ENCODE measurements around the gene TROAP. TPM values are rescaled to one million over a fixed set of nuclear protein-coding genes. Genes with fewer than 3 reads are reported as not detected.
"Not testable (repeated sequence)": the region's sequence is repeated elsewhere in the genome, so short reads cannot be mapped to it uniquely, and the experiment has no call there.

The TROAP gene
- total and polyA plus RNA-seq, 9 of the 15 experiments (the other 6 are each of a cell fraction or from before 2014, with no cell fraction given): 46.4 to 171 (median 59.8) TPM

GRCh38 chr12:49320411-49321103 is 2.5 kb upstream of the TROAP start:
- intact Hi-C loops (cut with micrococcal nuclease); H3K27ac ChIP-seq (ENCODE audit: extremely low read depth, low read depth, low read length); ATAC-seq; FAIRE-seq; H2AFZ ChIP-seq (ENCODE audit: low read depth, low read length); DNase-seq (ENCODE audit: extremely low read depth in 1 of 4, low spot score in 3 of 4); H3K9me3 ChIP-seq (replicated peaks; ENCODE audit: control insufficient read depth, insufficient read depth, low read depth, low read length); BruUV-seq (replicated peaks); H3K4me2 ChIP-seq (ENCODE audit: insufficient read depth, low read length); H3K9ac ChIP-seq (ENCODE audit: insufficient read depth in 1 of 2, low read depth in 2 of 2, low read length in 2 of 2); H3K27me3 ChIP-seq (ENCODE audit: control insufficient read depth in 2 of 2, insufficient read depth in 2 of 2, low read length in 2 of 2); H3K9me1 ChIP-seq (ENCODE audit: control insufficient read depth, insufficient read depth, low read length); H4K20me1 ChIP-seq (replicated peaks; ENCODE audit: control insufficient read depth, insufficient read depth, low read length); in situ Hi-C loops (cut with MboI); H3K4me3 ChIP-seq: not testable (repeated sequence)
- peak; percentile 91 for TF ChIP-seq ZNF512 (tag; IDR thresholded peaks at IDR 0.05)
- ChIA-PET POLR2A (interaction anchor here (0.9 to 2.9 kb wide), 3 partner anchors 15 to 54 kb away, joined by 3 to 21 read pairs (median 3); no protein-coding TSS in a partner anchor), CTCF (ENCODE audit: low intra/inter-chr PET ratio) (interaction anchor here (0.7 kb wide), 1 partner anchor 329 kb away, joined by 3 read pairs; no protein-coding TSS in a partner anchor)
- 77% methylated on average over 9 of the region's 9 CpGs for WGBS (ENCODE audit: insufficient coverage, low coverage, missing lambda C conversion rate)
- Histone ChIP-seq H3K79me2 (ENCODE audit: control insufficient read depth, insufficient read depth, low read length) (peaks cover 22% of the 10 kb centered on the region), H3K36me3 (ENCODE audit: control insufficient read depth, insufficient read depth, low read length) (peaks cover 15% of the 10 kb centered on the region; the same call in 2 of the 3 replicates), H3K4me1 (replicated peaks in 1 of 2; ENCODE audit: control insufficient read depth in 2 of 2, insufficient read depth in 2 of 2, low read length in 2 of 2) (peaks cover 5 to 13% of the 10 kb centered on the region in 2 experiments; a peak in 3 of 5 replicates)

- Histone ChIP-seq H2AFZ (ENCODE audit: low read depth, low read length) (peak overlapping the region; percentile 93), H3K4me2 (ENCODE audit: insufficient read depth, low read length) (peak overlapping the region; percentile 94), H3K36me3 (ENCODE audit: control insufficient read depth, insufficient read depth, low read length) (peaks cover 33% of the 10 kb centered on the region; the same call in 2 of the 3 replicates), H3K4me1 (replicated peaks in 1 of 2; ENCODE audit: control insufficient read depth in 2 of 2, insufficient read depth in 2 of 2, low read length in 2 of 2) (peaks cover 5 to 16% of the 10 kb centered on the region in 2 experiments; a peak in 3 of 5 replicates), H3K4me3 (peak overlapping the region; percentile 74), H3K9ac (ENCODE audit: insufficient read depth in 1 of 2, low read depth in 2 of 2, low read length in 2 of 2) (peak overlapping the region; percentile 90 to 94), H4K20me1 (replicated peaks; ENCODE audit: control insufficient read depth, insufficient read depth, low read length) (no peaks in the 10 kb centered on the region), H3K9me3 (replicated peaks; ENCODE audit: control insufficient read depth, insufficient read depth, low read depth, low read length) (no peaks in the 10 kb centered on the region), H3K9me1 (ENCODE audit: control insufficient read depth, insufficient read depth, low read length) (no peaks in the 10 kb centered on the region), H3K79me2 (ENCODE audit: control insufficient read depth, insufficient read depth, low read length) (peaks cover 22% of the 10 kb centered on the region), H3K27me3 (ENCODE audit: control insufficient read depth in 2 of 2, insufficient read depth in 2 of 2, low read length in 2 of 2) (no peaks in the 10 kb centered on the region), H3K27ac (ENCODE audit: extremely low read depth, low read depth, low read length) (peak overlapping the region; percentile 85)
- TSS peak; percentile 97 for BruUV-seq (replicated peaks)
- 4% methylated on average over 12 of the region's 12 CpGs for WGBS (ENCODE audit: insufficient coverage, low coverage, missing lambda C conversion rate)
- DNase-seq (ENCODE audit: extremely low read depth in 1 of 4, low spot score in 3 of 4) (no peak), ATAC-seq (peak; percentile 2), FAIRE-seq (no peak)
- intact Hi-C loops (cut with micrococcal nuclease) (no loop called here), in situ Hi-C loops (cut with MboI) (no loop called here)
- ChIA-PET CTCF (ENCODE audit: low intra/inter-chr PET ratio) (no interaction called here), POLR2A (interaction anchor here (0.6 to 3.1 kb wide), 21 partner anchors 9 to 312 kb away, joined by 3 to 32 read pairs (median 6); partner anchors contain the start of genes C1QL4, DNAJC22, PRPH and TUBA1B)
- 0 out of 2 replicates have a peak, but pooled peaks have one; percentile 19 for TF ChIP-seq DMBX1 (CRISPR knock-in tag; IDR thresholded peaks at IDR 0.05; ENCODE audit: borderline replicate concordance)
- no peak for TF ChIP-seq TAL1 (IDR thresholded peaks at IDR 0.05)
- 0 out of 2 replicates have a peak, but pooled peaks have one; percentile 42 for TF ChIP-seq SMARCA4 (IDR thresholded peaks at IDR 0.05)
- peak; percentile 13; the same call in 1 of the 2 replicates for TF ChIP-seq LARP7 (IDR thresholded peaks at IDR 0.05)
- TF ChIP-seq ZNF12 (CRISPR knock-in tag; IDR thresholded peaks at IDR 0.05): peak; percentile 44; the same call in 1 of the 2 replicates
- peak; percentile 79; the same call in 1 of the 2 replicates for TF ChIP-seq NR1H2 (CRISPR knock-in tag; IDR thresholded peaks at IDR 0.05)
- no peak for TF ChIP-seq MCM2 (IDR thresholded peaks at IDR 0.05; ENCODE audit: low read depth)
- TF ChIP-seq SMARCA5 (IDR thresholded peaks at IDR 0.05): peak; percentile 84; the same call in 1 of the 2 replicates
- 0 out of 4 replicates have a peak, but pooled peaks of 1 of the 2 experiments have one; percentile 46 for TF ChIP-seq MLLT1 (IDR thresholded peaks at IDR 0.05)
Measured at GRCh38 chr12:49322367-49322707, 718 bp upstream of the TROAP start.

All from K562 (cell line).